DOHH2 (cell line): ENCODE results near the gene PNRC1.

Source experiments
- H3F3A ChIP-seq: fragments of 200-600 bp; sonication (generic), shearing (Covaris generic); 2 replicates; pipeline ENCODE4 v1.6.0; 2016; ENCODE audit warnings: antibody characterized with exemption, mild to moderate bottlenecking; ENCODE audit not compliant: control insufficient read depth, insufficient read depth
- H3K27ac ChIP-seq: fragments of 200-600 bp; sonication (generic); 2 replicates; pipeline ENCODE4 v1.5.1; 2014; ENCODE audit warnings: low read depth, mild to moderate bottlenecking, low read length, moderate library complexity
- H3K27me3 ChIP-seq: fragments of 200-600 bp; sonication (generic); 2 replicates; pipeline ENCODE4 v1.6.1; 2014; ENCODE audit warnings: mild to moderate bottlenecking, low read length, mixed read lengths; ENCODE audit not compliant: control insufficient read depth
- H3K36me3 ChIP-seq: fragments of 200-600 bp; sonication (generic); 2 replicates; pipeline ENCODE4 v1.6.1; 2014; ENCODE audit warnings: mild to moderate bottlenecking, low read length, moderate library complexity, mixed read lengths; ENCODE audit not compliant: control insufficient read depth
- H3K4me1 ChIP-seq: fragments of 200-600 bp; sonication (generic); 2 replicates; pipeline ENCODE4 v1.6.1; 2014; ENCODE audit warnings: mild to moderate bottlenecking, low read length, mixed read lengths; ENCODE audit not compliant: control insufficient read depth
- H3K4me2 ChIP-seq: fragments of 200-600 bp; sonication (generic); 2 replicates; pipeline ENCODE4 v1.6.0; 2014; ENCODE audit warnings: mild to moderate bottlenecking, low read length, moderate library complexity
- H3K4me3 ChIP-seq: fragments of 200-600 bp; sonication (generic); 2 replicates; pipeline ENCODE4 v1.5.1; 2014; ENCODE audit warnings: mild to moderate bottlenecking, low read length, mixed read lengths
- H3K79me2 ChIP-seq: fragments of 200-600 bp; sonication (generic); 2 replicates; pipeline ENCODE4 v1.6.1; 2014; ENCODE audit warnings: mild to moderate bottlenecking, low read length, mixed read lengths; ENCODE audit not compliant: control insufficient read depth
- H3K9me2 ChIP-seq: fragments of 200-600 bp; sonication (generic); replicated peaks from 2 replicates; pipeline ENCODE4 v1.6.1; 2014; ENCODE audit warnings: mild to moderate bottlenecking, low read length, mixed read lengths; ENCODE audit not compliant: control insufficient read depth
- H3K9me3 ChIP-seq: fragments of 200-600 bp; sonication (generic); 2 replicates; pipeline ENCODE4 v1.6.1; 2014; ENCODE audit warnings: antibody characterized with exemption, low read length, mixed read lengths; ENCODE audit not compliant: control insufficient read depth, insufficient read depth
- H4K20me1 ChIP-seq: fragments of 200-600 bp; sonication (generic); 2 replicates; pipeline ENCODE4 v1.6.0; 2014; ENCODE audit warnings: low read depth, mild to moderate bottlenecking, antibody characterized with exemption, low read length, moderate library complexity; ENCODE audit not compliant: control insufficient read depth, insufficient read depth
- EZH2phosphoT487 ChIP-seq: fragments of 200-600 bp; sonication (generic); IDR thresholded peaks from 2 replicates; pipeline ENCODE4 v1.6.1; 2017; ENCODE audit warnings: borderline replicate concordance, mild to moderate bottlenecking, antibody characterized with exemption, low read length, moderate library complexity, mixed read lengths
- TF ChIP-seq, protein P1 (sequence below): fragments of 200-600 bp; sonication (generic); IDR thresholded peaks from one replicate; pipeline ENCODE4 v1.5.1; 2014; ENCODE audit warnings: antibody characterized with exemption, mild to moderate bottlenecking, low read depth, low read length; ENCODE audit not compliant: poor library complexity, severe bottlenecking

Gene PNRC1

DNA sequence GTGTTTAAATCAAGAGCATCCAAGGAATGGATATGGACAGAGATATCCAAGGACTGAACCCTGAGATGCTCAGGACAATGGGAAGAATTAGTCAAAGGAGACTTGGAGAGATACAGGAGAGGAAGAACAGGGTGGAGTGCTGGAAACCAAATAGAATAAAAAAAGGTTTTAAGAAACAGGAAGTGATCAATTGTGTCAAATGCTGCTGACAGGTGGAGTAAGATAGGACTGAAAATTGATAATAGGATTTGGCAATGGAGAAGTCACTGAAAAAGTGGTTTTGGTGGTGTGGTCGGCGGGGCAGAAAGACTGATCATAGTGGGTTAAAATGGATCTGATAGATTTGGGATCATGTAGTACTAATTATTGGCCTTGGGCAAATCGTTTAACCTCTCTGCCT lies 37.9 kb upstream of the PNRC1 start:
- no peaks in the 10 kb centered on the region for H3K4me1 ChIP-seq
- H3F3A ChIP-seq = no peaks in the 10 kb centered on the region
- H4K20me1 ChIP-seq = no peaks in the 10 kb centered on the region
- H3K36me3 ChIP-seq = no peaks in the 10 kb centered on the region
- no peaks in the 10 kb centered on the region for H3K79me2 ChIP-seq
- peaks cover 10% of the 10 kb centered on the region for H3K9me3 ChIP-seq
- TF ChIP-seq, protein P1, sequence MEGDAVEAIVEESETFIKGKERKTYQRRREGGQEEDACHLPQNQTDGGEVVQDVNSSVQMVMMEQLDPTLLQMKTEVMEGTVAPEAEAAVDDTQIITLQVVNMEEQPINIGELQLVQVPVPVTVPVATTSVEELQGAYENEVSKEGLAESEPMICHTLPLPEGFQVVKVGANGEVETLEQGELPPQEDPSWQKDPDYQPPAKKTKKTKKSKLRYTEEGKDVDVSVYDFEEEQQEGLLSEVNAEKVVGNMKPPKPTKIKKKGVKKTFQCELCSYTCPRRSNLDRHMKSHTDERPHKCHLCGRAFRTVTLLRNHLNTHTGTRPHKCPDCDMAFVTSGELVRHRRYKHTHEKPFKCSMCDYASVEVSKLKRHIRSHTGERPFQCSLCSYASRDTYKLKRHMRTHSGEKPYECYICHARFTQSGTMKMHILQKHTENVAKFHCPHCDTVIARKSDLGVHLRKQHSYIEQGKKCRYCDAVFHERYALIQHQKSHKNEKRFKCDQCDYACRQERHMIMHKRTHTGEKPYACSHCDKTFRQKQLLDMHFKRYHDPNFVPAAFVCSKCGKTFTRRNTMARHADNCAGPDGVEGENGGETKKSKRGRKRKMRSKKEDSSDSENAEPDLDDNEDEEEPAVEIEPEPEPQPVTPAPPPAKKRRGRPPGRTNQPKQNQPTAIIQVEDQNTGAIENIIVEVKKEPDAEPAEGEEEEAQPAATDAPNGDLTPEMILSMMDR = no peak
- TF ChIP-seq EZH2phosphoT487 = no peak
- no peaks in the 10 kb centered on the region for H3K27me3 ChIP-seq
- no peaks in the 10 kb centered on the region for H3K9me2 ChIP-seq
- no peak overlapping the region for H3K27ac ChIP-seq
- H3K4me2 ChIP-seq = no peak overlapping the region
- no peak overlapping the region for H3K4me3 ChIP-seq

DNA sequence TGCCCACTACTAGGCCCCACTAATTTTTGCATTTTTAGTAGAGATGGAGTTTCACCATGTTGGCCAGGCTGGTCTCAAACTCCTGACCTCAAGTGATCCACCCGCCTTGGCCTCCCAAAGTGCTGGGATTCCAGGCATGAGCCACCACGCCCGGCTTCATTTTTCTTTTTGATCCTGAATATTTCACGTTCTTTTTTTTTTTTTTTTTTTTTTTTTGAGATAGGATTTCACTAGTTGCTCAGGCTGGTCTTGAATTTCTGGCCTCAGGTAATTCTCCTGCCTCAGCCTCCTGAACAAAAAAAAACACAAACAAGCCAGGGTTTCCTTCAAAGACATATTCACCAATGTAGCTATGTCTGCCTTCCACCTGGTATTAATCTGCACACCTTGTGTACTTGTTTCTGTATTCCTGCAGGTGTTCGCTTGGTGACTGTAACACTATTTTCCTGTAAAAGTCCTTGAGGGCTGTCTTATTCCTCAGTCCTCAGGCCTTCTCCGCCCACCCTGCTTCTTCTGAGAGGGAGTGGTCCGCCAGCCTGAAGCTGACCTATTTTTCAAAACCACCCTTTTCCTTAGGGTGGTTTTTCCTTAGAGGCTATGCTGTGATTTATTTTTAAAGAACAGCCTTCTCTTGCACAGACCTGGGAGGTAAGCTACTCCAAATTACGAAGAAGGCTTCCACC lies 36.1 kb upstream of the PNRC1 start:
- no peaks in the 10 kb centered on the region for H3K9me2 ChIP-seq
- no peaks in the 10 kb centered on the region for H4K20me1 ChIP-seq
- H3K4me1 ChIP-seq = no peaks in the 10 kb centered on the region
- peaks cover 5% of the 10 kb centered on the region; the same call in 1 of the 2 replicates for H3K27me3 ChIP-seq
- H3K4me2 ChIP-seq = no peak overlapping the region
- H3K79me2 ChIP-seq = no peaks in the 10 kb centered on the region
- no peak overlapping the region for H3K27ac ChIP-seq
- no peak overlapping the region for H3K4me3 ChIP-seq
- H3F3A ChIP-seq = no peaks in the 10 kb centered on the region
- no peak for TF ChIP-seq EZH2phosphoT487
- TF ChIP-seq, protein P1 = no peak
- peaks cover 2% of the 10 kb centered on the region; the same call in 1 of the 2 replicates for H3K9me3 ChIP-seq
- H3K36me3 ChIP-seq = no peaks in the 10 kb centered on the region

DNA sequence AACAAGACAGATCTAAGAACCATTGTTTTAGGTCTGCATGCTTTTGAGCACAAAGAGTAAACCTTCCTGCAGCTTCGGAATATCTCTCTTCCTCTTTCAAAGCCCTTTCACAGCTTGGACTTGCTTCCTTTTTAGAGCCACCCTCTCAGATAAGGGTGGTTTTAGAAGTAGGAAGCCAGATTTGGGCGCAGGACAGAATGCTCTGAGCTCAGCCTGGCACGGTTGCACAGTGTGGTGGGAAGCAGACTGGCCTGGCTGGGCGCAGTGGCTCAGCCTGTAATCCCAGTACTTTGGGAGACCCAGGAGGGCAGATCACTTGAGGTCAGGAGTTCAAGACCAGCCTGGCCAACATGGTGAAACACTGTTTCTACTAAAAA lies 35.6 kb upstream of the PNRC1 start:
- Histone ChIP-seq H4K20me1 (no peaks in the 10 kb centered on the region), H3K79me2 (no peaks in the 10 kb centered on the region), H3K27ac (no peak overlapping the region), H3K4me1 (no peaks in the 10 kb centered on the region), H3K4me3 (no peak overlapping the region), H3F3A (no peaks in the 10 kb centered on the region), H3K4me2 (no peak overlapping the region), H3K36me3 (no peaks in the 10 kb centered on the region), H3K9me3 (no peaks in the 10 kb centered on the region), H3K9me2 (no peaks in the 10 kb centered on the region), H3K27me3 (peaks cover 5% of the 10 kb centered on the region; the same call in 1 of the 2 replicates)
- TF ChIP-seq EZH2phosphoT487 = no peak
- TF ChIP-seq, protein P1 = no peak
